MCF 10A (cell line): ENCODE results near the gene PTGR2. TPM values are rescaled to one million over a fixed set of nuclear protein-coding genes. Genes with fewer than 3 reads are reported as not detected.

Experiments used
- BruUV-seq: library from RNA; stranded (reverse); fragments of 400-500 nt; replicated peaks from 2 replicates; lab custom pipeline; 2021; lab: Mats Ljungman, UMichigan
- CTCF ChIA-PET: fragments of 300-600 bp; sonication (Branson Sonifier 250); formaldehyde crosslinking; extraction: SDS; loops from one replicate; lab custom pipeline; 2021; ENCODE audit warnings: antibody characterized with exemption, inconsistent platforms; lab: Yijun Ruan, JAX
- POLR2A ChIA-PET: fragments of 300-600, 350-650 bp; sonication (Branson Sonifier 250); formaldehyde crosslinking; extraction: SDS; loops from one replicate; lab custom pipeline; 2020; ENCODE audit warnings: antibody characterized with exemption, inconsistent platforms; lab: Yijun Ruan, JAX
- DNase-seq: peaks from one replicate; pipeline ENCODE4 v3.0.0-alpha.2; 2018; ENCODE audit not compliant: unreplicated experiment
- H3K27ac Mint-ChIP-seq: one replicate; pipeline ENCODE4 v1.8.0; 2022; ENCODE audit warnings: mild to moderate bottlenecking, low read depth, mixed read lengths; ENCODE audit not compliant: unreplicated experiment
- H3K27me3 Mint-ChIP-seq: one replicate; pipeline ENCODE4 v1.8.0; 2022; ENCODE audit warnings: mixed read lengths; ENCODE audit not compliant: insufficient read depth, unreplicated experiment
- H3K36me3 Mint-ChIP-seq: one replicate; pipeline ENCODE4 v1.8.0; 2022; ENCODE audit warnings: mild to moderate bottlenecking, moderate library complexity, mixed read lengths; ENCODE audit not compliant: insufficient read depth, unreplicated experiment
- H3K4me1 Mint-ChIP-seq: one replicate; pipeline ENCODE4 v1.8.0; 2022; ENCODE audit warnings: mixed read lengths; ENCODE audit not compliant: insufficient read depth, unreplicated experiment
- H3K4me3 Mint-ChIP-seq: one replicate; pipeline ENCODE4 v1.8.0; 2022; ENCODE audit warnings: mild to moderate bottlenecking, moderate library complexity, mixed read lengths; ENCODE audit not compliant: unreplicated experiment
- H3K9me3 Mint-ChIP-seq: one replicate; pipeline ENCODE4 v1.8.0; 2022; ENCODE audit warnings: mixed read lengths; ENCODE audit not compliant: unreplicated experiment
- intact Hi-C: fragments of 100-400 bp; cut with micrococcal nuclease; formaldehyde crosslinking; loops from 2 replicates; pipeline ENCODE4 v1.14.1; 2022
- total RNA-seq: library from RNA; stranded (reverse); gene quantifications from 2 replicates; pipeline ENCODE4 v1.2.3, GENCODE V29; 2022
- TF ChIP-seq, protein P1 (sequence below): fragments of 200-600 bp; IDR thresholded peaks from one replicate; pipeline ENCODE4 v1.8.0; 2022; ENCODE audit warnings: antibody characterized with exemption, mild to moderate bottlenecking; ENCODE audit not compliant: unreplicated experiment

The PTGR2 gene
- total RNA-seq, 1 experiment from 2014 or later = 9.2 TPM

DNA sequence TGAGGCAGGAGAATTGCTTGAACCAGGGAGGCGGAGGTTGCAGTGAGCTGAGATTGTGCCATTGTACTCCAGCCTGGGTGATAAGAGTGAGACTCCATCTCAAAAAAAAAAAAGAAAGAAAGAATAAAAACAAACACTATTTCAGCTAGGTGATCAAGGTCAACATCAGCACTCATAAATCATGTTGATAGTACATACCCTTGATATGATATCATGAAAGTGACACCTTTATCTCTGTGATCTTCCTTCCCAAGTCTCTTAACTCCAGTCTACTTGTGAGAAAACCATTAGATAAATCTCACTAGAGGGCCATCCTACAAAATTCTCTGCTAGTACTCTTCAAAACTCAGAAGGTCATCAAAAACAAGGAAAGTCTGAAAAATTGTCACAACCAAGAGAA is 44.2 kb upstream of the PTGR2 start:
- Mint-ChIP-seq H3K27me3 (no peaks in the 10 kb centered on the region), H3K4me3 (no peak overlapping the region), H3K9me3 (peaks cover 7% of the 10 kb centered on the region), H3K4me1 (peaks cover 11% of the 10 kb centered on the region), H3K36me3 (no peaks in the 10 kb centered on the region), H3K27ac (no peak overlapping the region)
- CTCF ChIA-PET = no interaction called here
- TF ChIP-seq, protein P1, sequence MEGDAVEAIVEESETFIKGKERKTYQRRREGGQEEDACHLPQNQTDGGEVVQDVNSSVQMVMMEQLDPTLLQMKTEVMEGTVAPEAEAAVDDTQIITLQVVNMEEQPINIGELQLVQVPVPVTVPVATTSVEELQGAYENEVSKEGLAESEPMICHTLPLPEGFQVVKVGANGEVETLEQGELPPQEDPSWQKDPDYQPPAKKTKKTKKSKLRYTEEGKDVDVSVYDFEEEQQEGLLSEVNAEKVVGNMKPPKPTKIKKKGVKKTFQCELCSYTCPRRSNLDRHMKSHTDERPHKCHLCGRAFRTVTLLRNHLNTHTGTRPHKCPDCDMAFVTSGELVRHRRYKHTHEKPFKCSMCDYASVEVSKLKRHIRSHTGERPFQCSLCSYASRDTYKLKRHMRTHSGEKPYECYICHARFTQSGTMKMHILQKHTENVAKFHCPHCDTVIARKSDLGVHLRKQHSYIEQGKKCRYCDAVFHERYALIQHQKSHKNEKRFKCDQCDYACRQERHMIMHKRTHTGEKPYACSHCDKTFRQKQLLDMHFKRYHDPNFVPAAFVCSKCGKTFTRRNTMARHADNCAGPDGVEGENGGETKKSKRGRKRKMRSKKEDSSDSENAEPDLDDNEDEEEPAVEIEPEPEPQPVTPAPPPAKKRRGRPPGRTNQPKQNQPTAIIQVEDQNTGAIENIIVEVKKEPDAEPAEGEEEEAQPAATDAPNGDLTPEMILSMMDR = no peak
- no peak for DNase-seq
- POLR2A ChIA-PET = interaction anchor here (0.7 to 6.5 kb wide), 5 partner anchors 11 to 208 kb away, joined by 3 to 82 read pairs (median 35); partner anchors contain the start of genes COQ6 and FAM161B
- intact Hi-C loops = no loop called here
- no TSS peak for BruUV-seq

DNA sequence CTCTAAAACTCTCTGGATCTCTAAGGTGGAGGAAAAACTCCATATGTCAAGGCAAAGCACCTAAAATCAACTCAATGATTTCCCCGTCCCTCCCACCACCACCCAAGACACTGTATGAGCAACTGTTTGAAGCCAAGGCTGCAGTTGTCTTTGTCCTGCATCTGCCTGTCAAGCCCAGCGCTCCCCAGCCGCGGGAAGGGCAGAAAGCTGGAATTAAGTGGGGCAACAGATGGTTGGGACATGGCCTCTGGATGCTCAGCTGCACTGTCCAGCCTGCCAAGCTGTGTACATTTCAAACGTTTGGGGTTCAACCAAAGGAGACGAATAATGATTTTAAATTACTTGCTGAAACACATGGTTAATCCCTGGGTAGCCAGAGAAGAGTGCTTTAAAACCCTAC is 42.2 kb upstream of the PTGR2 start:
- TF ChIP-seq, protein P1 = no peak
- CTCF ChIA-PET = no interaction called here
- Mint-ChIP-seq H3K4me3 (no peak overlapping the region), H3K4me1 (peaks cover 6% of the 10 kb centered on the region), H3K36me3 (no peaks in the 10 kb centered on the region), H3K27me3 (no peaks in the 10 kb centered on the region), H3K9me3 (peaks cover 7% of the 10 kb centered on the region), H3K27ac (no peak overlapping the region)
- intact Hi-C loops = no loop called here
- POLR2A ChIA-PET = interaction anchor here (0.6 to 1.3 kb wide), 5 partner anchors 13 to 69 kb away, joined by 3 to 7 read pairs (median 3); partner anchors contain the start of gene PTGR2
- no peak for DNase-seq
- no TSS peak for BruUV-seq

DNA sequence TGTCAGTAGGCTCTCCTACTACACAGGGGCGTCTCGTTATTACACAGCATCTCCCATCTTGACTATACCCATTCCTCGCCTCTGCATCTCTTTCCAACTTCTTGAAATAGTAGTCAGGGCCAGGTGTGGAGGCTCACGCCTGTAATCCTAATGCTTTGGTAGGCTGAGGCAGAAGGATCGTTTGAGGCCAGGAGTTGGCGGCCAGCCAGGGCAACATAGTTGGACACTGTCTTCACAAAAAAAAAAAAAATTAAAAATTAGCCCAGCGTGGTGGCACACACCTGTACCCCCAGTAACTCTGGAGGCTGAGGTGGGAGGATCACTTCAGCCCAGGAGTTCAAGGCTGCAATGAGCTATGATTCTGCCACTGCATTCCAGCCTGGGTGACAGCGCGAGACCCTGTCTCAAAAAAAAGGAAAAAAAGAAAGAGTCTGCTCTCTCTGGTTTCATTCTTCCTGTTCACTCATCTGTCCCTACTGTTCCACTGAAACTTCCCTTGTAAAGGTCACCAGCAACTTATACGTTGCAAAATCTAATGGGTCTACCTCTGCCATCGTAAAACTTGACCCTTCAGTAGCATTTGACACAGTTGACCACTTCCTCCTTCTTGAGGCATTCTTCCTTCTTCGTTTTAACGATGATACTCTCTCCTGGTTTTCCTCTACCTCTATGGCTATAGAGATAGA is 41.0 kb upstream of the PTGR2 start:
- no peaks in the 10 kb centered on the region for H3K36me3 Mint-ChIP-seq
- peaks cover 7% of the 10 kb centered on the region for H3K9me3 Mint-ChIP-seq
- H3K27ac Mint-ChIP-seq = no peak overlapping the region
- H3K27me3 Mint-ChIP-seq = no peaks in the 10 kb centered on the region
- ChIA-PET POLR2A (interaction anchor here (0.7 kb wide), 1 partner anchor 42 kb away, joined by 6 read pairs; no protein-coding TSS in a partner anchor), CTCF (interaction anchor here (0.6 kb wide), 1 partner anchor 12 kb away, joined by 3 read pairs; no protein-coding TSS in a partner anchor)
- intact Hi-C loops = no loop called here
- DNase-seq = no peak
- BruUV-seq = no TSS peak
- H3K4me3 Mint-ChIP-seq = no peak overlapping the region
- peaks cover 6% of the 10 kb centered on the region for H3K4me1 Mint-ChIP-seq
- TF ChIP-seq, protein P1 = no peak

DNA sequence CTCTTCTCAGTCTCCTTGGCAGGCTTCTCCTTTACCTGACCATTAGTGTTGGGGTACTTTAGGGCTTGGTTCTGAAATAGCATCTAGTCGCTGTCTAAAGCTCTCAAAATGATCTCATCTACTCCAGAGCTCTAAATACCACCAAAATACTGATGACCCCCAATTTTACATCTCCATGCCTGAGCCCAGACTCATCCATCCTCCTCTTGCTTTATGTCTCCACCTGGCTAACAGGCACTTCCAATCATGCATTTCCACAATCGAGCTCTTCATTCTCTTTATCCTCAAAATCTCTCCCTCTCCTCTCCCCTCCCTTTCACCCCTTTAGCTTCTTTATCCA is 40.5 kb upstream of the PTGR2 start:
- Mint-ChIP-seq H3K4me1 (peaks cover 6% of the 10 kb centered on the region), H3K27me3 (no peaks in the 10 kb centered on the region), H3K9me3 (peaks cover 7% of the 10 kb centered on the region), H3K36me3 (no peaks in the 10 kb centered on the region), H3K4me3 (no peak overlapping the region), H3K27ac (no peak overlapping the region)
- DNase-seq = no peak
- TF ChIP-seq, protein P1 = no peak
- intact Hi-C loops = no loop called here
- BruUV-seq = no TSS peak
- ChIA-PET CTCF (interaction anchor here (0.6 to 1.1 kb wide), 4 partner anchors 10 to 85 kb away, joined by 3 to 5 read pairs (median 3); no protein-coding TSS in a partner anchor), POLR2A (interaction anchor here (0.7 kb wide), 1 partner anchor 41 kb away, joined by 6 read pairs; no protein-coding TSS in a partner anchor)
